SK-MEL-5 (cell line): ENCODE results near the gene E2F6. TPM values are rescaled to one million over a fixed set of nuclear protein-coding genes. Genes with fewer than 3 reads are reported as not detected.
"Not testable (repeated sequence)": the region's sequence is repeated elsewhere in the genome, so short reads cannot be mapped to it uniquely, and the experiment has no call there.

ENCODE experiments used
- DNase-seq: peaks from one replicate; pipeline ENCODE4 v3.0.0-alpha.2; 2016; ENCODE audit warnings: low read depth, low spot score
- in situ Hi-C: cut with HindIII; loops from 2 replicates; pipeline ENCODE4 v1.10.0; 2016; ENCODE audit warnings: low sequenced_read_pairs, high pct_unique_total_duplicates, low pct_unique_long_range_greater_than_20kb
- total RNA-seq: library from RNA; depleted of rRNA; stranded (reverse); fragments of >200 nt; shearing (Covaris generic); gene quantifications from 2 replicates; pipeline ENCODE4 v1.2.3, GENCODE V29; 2014

Gene E2F6
- total RNA-seq, 1 experiment from 2014 or later = 44.4 TPM

DNA sequence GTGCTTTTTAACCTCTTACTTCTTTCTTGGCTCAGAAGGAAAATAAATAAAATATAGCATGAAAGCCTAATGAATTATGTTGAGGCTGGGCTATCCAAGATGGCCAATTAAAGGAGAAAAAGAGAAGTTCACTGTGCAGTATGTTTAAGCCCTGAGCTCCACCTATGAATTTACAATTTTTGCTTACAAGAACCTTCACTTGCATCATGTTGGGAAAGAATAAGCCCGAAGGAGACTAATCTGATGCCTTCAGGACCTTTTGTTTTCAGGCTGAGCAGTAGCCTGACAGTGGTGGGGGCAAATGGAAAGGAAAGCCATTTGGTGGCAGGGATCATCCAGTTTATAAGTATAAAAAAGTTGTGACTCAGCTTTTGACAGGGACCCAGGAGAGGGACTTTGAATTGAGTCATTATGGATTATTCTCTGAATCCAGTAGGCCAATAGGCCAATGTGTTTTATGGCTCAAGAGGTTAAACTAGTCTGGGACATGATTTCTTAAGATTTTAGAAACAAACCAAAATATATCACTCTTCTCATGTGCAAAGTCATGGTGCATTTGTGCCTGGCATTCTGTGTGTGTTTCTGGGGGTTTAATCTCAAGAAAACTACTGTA is 56.9 kb downstream of the E2F6 start:
- in situ Hi-C loops = loop anchor here (25.0 kb wide), 1 partner anchor 197 kb away; no protein-coding TSS in a partner anchor

DNA sequence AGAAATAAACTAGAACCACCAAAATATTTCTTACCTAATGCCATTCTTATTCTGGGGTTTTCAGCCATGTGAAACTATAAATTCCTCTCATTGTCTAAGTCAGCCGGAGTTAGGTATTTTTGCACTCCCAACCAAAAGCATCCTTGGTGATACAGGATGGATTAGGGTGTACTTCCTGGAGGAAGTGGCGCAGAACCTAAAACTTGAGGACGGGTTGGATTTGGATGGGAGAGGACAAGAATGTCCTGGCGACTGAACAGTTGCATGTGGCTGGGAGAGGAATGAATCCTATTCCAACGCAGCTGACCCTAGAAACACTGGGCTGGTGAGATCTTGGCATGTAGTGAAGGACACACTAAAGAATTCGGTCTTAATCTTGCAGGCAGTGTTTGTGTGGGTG is 58.5 kb downstream of the E2F6 start:
- in situ Hi-C loops = loop anchor here (25.0 kb wide), 1 partner anchor 195 kb away; no protein-coding TSS in a partner anchor
- DNase-seq = no peak

More for the DNA sequence above, 56.9 kb downstream of the E2F6 start:
- DNase-seq = no peak

DNA sequence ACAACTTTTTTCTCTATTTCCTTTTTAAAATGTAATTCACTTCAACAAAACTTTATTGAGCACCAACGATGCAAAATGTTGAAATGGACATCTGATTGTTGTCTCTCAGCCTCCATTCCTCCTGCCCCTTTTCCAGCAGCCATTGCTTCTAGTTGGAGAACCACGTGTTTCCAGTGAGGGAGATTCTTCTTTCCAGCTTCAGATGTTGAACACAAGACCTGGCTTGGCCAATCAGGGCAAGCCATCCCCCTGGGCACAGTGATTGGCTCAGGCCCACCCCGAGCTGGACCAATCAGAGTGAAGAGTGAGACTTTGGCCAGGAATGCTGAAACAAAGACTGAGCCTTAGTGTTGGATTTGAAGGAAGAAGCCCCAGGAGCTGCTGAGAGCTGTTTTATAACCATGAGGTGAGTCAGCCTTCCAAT is 59.0 kb downstream of the E2F6 start:
- DNase-seq = peak; percentile 25
- in situ Hi-C loops = loop anchor here (25.0 kb wide), 1 partner anchor 195 kb away; no protein-coding TSS in a partner anchor

DNA sequence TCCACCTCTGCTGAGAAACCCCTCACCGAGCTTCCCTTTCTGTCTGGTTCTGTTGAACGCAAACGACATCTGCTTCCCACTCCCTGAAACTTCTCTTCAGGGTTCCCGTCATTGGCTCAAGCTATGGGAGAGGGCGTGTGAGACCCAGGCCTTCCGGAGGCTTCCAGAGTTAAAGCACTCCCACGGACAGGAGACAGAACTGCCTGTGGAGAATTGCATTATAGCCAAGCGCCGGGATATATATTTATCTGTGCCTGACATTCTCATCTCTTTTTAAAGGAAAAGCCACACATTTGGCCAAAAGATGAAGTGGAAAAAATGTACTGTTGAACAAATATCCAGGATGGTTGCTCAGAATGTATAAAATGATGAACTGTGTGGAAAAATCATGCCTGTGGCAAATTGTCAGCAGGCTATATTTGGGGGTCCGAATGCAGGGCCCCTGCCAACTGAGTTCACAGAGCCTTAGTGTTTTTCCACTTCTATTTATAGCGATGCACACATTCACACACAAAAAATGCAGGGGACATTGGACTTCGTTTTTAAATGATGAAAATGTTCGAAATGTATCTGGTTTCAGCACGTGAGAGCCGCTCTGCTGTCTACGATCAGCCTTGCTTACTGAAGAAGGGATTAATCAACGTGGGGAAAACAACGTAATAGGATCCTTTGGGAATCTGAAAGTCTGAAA is 59.5 kb downstream of the E2F6 start:
- in situ Hi-C loops = loop anchor here (25.0 kb wide), 1 partner anchor 194 kb away; no protein-coding TSS in a partner anchor

DNA sequence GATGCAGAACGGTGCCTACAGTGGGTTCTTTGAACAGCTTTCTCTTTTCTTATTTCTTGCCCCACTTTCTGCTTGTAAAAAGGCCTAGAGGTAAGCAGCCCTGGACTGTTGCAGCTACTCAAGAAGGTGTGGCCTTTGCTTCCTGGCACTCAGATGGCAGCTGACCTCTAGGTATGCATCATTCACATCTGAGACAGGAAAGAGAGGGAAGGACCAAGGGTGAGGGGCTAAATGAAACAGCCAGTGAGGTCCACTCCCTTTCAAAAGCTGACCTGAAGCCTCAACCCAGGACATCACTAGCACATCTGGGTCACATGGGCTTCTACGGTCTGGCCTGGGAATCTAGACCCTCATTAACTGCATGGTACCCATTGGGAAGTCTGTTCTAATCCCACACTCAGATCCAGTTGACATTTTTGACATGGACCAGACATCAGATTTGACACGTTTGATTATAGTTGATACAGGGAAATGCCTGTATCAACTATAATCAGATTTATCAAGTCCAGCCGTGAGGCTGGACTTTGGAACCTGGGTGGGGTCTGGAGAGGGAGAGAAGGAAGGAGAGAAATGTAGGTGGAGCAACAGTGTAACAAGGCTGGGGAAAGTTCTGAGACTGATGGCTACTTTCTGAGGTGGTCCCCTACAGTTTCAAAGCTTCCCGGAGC is 60.2 kb downstream of the E2F6 start:
- DNase-seq = no peak
- in situ Hi-C loops = loop anchor here (25.0 kb wide), 1 partner anchor 193 kb away; no protein-coding TSS in a partner anchor

More for the DNA sequence above, 59.5 kb downstream of the E2F6 start:
- no peak for DNase-seq

DNA sequence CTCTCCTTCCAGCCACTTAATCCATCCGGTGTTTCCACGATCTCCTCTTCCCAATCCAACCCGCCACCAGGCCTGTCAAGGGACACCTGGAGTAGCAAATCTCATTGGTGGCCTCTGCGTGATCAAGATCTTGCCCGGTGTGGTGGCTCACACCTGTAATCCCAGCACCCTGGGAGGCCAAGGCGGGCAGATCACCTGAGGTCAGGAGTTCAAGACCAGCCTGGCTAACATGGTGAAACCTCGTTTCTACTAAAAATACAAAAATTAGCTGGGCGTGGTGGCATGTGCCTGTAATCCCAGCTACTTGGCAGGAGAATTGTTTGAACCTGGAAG is 60.9 kb downstream of the E2F6 start:
- in situ Hi-C loops = loop anchor here (25.0 kb wide), 1 partner anchor 193 kb away; no protein-coding TSS in a partner anchor
- not testable (repeated sequence) for DNase-seq

DNA sequence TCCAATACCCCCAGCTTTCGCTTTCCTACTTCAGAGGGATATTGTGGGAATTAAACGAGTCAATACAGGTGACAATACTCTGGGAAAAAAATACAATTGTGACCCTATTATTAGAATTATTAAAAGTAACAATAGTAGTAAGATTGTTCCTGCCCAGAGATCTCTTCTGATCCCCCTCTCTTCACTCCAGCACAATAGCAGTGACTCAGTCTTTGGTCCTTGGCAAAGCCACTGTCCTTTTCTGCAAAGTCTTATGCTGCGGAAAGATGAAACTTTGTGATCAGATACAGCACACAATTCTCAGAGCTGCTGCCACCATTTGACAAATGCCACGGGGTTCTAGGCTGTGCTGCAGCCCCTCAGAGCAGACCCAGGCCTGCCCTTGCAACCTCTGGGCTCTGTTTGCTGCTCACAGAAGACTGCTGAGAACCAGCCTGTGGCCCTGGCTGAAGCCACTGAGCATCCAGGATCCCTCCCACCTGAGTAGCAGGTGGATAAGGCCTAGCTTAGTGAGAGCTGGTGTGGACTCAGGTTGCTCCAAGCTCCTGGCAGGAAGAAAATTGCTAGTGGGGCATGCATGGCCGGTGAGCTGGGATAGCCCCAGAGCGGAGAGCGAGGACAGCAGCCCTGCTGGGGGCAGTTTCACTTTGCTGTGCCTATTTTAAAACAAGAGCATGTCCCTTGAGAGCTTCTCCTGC is 61.4 kb downstream of the E2F6 start:
- in situ Hi-C loops = loop anchor here (25.0 kb wide), 1 partner anchor 192 kb away; no protein-coding TSS in a partner anchor
- no peak for DNase-seq

DNA sequence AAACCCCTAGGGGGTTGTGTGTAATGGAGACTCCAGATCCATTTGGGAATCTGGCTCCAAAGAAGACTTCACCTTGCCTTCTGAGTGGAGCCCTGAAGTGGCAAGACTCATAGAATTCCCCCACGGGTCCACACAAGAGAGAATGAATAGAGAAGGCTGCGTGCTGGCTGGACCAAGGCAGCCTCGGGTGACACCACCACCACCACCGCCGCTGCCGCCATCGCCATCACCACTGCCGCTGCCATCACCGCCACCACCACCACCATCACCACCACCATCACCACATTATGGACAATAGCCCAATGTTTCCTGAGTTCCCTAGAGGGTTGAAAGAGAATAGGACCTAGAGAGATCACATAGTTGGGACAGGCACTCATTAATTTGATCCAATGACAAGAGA is 63.5 kb downstream of the E2F6 start:
- DNase-seq = no peak
- in situ Hi-C loops = loop anchor here (25.0 kb wide), 1 partner anchor 190 kb away; no protein-coding TSS in a partner anchor

DNA sequence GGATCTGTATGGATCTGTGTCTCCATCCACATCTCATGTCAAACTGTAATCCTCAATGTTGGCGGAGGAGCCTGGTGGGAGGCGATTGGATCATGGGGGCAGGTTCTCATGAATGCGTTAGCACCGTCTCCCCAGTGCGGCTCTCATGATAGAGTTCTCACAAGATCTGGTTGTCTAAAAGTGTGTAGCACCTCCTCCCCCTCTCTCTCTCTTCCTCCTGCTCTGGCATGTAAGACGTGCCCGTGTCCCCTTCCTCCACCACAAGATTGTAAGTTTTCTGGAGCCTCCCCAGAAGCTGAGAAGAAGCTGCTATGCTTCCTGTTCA is 66.6 kb downstream of the E2F6 start:
- DNase-seq = no peak
- in situ Hi-C loops = no loop called here

DNA sequence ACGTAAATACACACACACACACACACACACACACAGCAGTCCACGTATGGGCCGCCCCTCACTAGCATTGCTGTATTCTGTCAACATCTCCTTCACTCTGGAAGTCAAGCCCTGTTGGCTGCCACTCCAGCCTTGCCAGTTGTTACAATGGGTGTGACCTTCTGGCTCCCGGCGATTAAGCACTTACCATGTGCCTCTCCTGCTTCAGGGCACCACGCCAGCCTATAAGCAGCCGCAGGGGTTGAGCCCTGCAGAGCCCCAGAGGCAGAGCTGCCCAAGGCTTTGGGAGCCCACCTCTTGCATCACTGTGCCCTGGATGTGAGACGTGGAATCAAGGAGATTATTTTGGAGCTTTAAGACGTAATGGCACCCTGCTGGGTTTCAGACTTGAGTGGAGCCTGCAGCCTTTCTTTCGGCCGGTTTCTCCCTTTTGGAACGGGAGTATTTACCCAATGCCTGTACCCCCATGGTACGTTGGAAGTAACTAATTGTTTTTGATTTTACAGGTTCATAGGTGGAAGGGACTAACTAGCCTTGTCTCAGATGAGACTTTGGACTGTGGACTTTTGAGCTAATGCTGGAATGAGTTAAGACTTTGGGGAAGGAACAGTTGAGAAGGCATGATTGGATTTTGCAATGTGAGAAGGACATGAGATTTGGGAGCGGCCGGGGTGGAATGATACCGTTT is 67.1 kb downstream of the E2F6 start:
- DNase-seq = no peak
- in situ Hi-C loops = no loop called here

DNA sequence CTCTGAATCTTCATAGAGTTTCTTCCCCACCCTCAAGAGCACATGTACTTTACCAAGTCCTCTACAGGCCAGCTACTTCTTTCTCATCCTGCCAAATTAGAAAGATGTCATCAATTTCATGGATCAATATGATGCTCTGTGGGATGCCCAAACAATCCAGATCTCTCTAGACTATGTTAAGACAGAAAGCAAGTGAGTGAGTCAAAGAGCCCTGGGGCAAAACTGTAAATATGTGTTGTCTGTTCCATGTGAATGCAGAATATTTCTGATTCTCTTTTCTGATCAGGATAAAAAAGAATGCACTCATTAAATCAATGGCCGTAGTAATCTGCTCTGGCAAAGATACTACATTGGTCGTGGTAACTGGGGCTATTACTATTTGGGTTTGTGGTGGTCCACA is 68.4 kb downstream of the E2F6 start:
- in situ Hi-C loops = no loop called here
- DNase-seq = no peak

DNA sequence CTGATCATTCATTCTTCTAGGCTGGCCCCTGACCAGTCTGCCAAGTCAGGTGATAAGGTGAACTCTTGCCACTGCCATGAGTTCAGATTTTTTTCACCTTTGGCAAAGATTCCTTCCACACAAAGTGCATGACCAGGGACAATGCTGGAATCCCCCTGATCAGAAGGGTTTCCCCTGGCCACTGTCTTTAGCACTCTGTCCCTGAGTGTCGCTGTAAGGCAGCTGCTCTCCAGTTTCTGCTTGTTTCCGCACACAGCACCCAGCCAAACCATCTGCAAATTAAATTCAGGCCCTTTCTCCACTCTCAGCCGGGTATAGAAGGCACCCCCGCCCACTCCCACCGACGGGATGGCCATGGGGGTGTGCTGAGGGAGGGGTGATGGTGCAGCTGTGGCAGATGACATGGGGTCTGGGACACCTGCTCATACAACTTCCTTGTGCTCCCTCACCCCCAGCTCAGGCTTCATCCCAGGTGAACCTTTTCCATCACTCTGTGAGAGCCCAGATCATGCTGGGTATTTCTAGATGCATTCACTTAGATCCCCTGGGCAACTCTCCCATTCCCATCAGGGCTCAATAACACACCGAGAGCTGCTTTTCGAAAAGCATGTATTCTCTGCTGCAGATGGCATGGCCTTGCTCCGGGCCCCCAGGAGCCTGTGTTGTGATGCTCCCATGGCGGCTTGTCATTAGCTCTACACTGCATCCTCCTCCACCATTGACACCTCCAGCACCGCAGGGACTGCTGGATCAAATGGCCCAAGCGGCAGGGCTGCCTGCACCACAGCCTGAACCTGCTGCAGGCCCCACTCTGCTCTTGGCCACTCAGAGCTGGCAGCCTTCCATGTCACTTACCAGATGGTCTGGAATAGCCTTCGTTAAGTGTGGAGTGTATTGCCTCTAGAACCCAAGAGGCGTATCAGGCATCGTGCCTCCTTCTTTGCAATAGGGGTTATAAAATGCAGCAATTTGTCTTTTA is 69.2 kb downstream of the E2F6 start:
- DNase-seq = no peak
- in situ Hi-C loops = no loop called here

DNA sequence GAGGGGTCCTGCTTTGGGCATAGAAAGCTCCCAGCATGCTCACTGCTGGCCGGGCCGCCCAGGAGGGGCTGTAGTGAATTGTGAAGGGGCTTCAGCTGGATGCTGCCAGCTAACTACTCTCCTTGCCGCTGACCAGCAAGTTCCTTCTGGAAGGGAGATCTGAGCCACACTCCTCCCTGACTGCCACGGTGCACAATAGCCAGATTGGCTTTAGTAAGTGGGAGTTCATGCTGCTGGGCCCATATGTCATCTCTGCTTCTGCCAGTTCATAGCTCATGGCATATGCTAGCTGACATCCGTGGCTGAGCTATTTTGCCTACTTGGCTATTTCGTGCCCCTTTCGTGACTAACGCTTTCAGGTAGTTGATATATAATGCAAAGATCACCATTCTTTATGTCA is 69.9 kb downstream of the E2F6 start:
- in situ Hi-C loops = no loop called here

DNA sequence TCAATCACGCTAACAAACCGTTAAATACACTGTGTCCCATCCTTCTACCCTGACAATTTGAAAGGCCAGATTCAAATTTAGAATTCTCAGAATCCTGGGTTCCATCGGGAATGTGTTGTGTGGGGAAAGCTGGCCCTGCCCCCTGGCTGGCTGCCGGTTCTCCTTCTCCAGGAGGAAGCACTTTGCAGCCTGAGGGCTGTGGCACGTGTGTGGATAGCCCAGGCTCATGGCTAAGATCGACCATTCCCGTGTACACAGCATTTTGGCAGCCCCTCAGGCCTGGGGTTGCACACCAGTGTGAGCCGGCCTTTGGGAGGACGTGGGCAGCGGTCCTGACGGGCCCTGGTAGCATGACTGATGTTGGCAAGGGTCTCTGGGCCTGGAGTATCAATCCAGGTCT is 70.6 kb downstream of the E2F6 start:
- in situ Hi-C loops = no loop called here
- no peak for DNase-seq

More for the DNA sequence above, 69.9 kb downstream of the E2F6 start:
- DNase-seq = no peak
